Left ventricle myocardium superior (tissue), 1 donor: ENCODE data around the gene HADHA. TPM values are rescaled to one million over a fixed set of nuclear protein-coding genes. Genes with fewer than 3 reads are reported as not detected.

Experiments
- ATAC-seq: fragments of 200-7000 bp; cut with Tn5 transposase; one replicate; pipeline ENCODE4 v1.9.1; 2020; ENCODE audit warnings: mild to moderate bottlenecking, moderate library complexity
- DNase-seq: peaks from one replicate; pipeline ENCODE4 v3.0.0-alpha.2; 2020
- intact Hi-C: fragments of 100-400 bp; cut with micrococcal nuclease; formaldehyde crosslinking; loops from one replicate; pipeline ENCODE4 v1.11.0; 2022
- total RNA-seq: library from RNA; stranded (reverse); fragmentation: NEBNext Ultra II Directional; extraction: Animal tissue kit (Norgen Biotek cat#: 25700); gene quantifications from one replicate; pipeline ENCODE4 v1.2.1, GENCODE V29; 2021
- donor health status: DM: no; HTN: yes; CAD: no; lungs with severe emphysema.

Gene HADHA
- total RNA-seq, 1 donor from 2014 or later = 800 TPM

DNA sequence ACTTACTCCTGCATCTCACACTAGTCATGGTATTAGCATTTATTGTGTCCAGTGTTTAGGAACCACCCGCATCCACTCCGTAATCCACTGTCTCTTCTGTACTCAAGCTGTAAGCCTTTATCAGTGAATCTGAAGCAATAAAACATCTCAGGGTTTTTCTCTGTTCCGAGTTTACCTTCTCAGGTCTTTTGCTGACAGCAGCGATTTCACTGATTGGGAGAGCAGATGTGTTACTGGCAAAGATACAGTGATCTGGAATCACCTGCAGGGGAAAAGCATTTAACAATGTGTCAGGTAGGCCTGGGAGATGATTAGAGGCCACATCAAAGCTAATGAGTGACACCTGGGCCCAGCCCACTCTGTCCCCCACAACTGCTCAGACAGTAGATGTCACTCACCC is 46.9 kb downstream of the HADHA start:
- intact Hi-C loops = no loop called here
- no peak for ATAC-seq

GRCh38 chr2:26196683-26197418 is 47.6 kb downstream of the HADHA start:
- no peak for DNase-seq
- intact Hi-C loops = no loop called here
- ATAC-seq = peak; percentile 54

More for the DNA sequence above, 46.9 kb downstream of the HADHA start:
- no peak for DNase-seq

GRCh38 chr2:26195040-26195984 is 49.1 kb downstream of the HADHA start:
- no peak for DNase-seq
- ATAC-seq = no peak
- intact Hi-C loops = no loop called here

DNA sequence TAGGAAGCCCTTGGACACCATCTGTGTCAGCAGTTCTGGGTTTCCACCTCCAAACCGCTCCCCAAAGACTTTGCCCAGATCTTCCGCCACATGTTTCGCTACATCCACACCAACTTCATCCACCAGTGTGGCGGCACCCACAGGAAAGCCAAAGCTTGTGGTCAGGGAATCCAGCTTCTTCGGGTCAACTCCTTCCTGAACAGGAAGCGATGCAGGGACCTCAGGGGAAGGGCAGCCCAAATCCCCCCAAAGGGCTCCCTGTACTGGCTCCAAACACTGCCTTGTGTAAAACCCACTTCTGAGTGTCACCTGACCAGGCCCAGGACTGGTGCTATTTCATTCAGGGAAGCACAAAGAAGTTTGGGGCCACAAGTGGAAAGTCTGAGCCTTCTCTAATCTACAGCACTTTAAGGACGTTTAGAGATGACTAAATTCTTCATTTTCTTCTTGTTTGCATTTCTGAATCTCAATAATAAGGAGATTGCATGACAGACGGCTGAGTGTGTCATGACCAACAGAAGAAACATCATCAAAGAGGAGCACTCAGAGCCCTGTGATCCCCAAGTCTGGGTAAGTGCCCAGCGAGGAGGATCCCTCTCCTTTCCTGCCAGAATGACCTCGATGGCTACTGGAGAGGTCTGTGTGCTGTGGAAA is 50.7 kb downstream of the HADHA start:
- intact Hi-C loops = no loop called here
- ATAC-seq (no peak), DNase-seq (no peak)

GRCh38 chr2:26191316-26192159 is 52.9 kb downstream of the HADHA start:
- DNase-seq = no peak
- peak; percentile 22 for ATAC-seq
- intact Hi-C loops = no loop called here

DNA sequence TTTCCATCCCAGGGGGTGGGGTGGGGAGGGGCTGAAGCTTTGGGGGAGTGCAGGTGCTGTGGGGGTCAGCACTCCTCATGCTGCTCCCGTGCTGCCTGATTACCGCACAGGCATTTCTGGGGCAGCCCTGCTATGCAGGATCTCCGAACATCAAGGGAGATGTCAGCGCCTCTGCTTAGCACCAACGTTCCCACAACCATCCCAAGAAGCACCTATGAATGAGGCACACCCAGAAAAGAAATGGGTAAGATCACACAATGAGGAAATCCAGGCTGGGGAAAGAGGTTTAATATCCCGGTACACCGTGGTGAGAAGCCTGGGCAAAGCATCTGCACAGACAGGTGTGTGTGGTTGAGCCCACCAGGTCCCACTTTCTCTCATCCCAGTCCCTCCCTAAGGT is 54.1 kb downstream of the HADHA start:
- no peak for DNase-seq

GRCh38 chr2:26189751-26190150 is 54.7 kb downstream of the HADHA start:
- ATAC-seq (peak; percentile 4), DNase-seq (no peak)
- intact Hi-C loops = no loop called here

More for the DNA sequence above, 54.1 kb downstream of the HADHA start:
- ATAC-seq = no peak
- intact Hi-C loops = no loop called here

- intact Hi-C loops = no loop called here
- ATAC-seq (no peak), DNase-seq (no peak)
Measured at GRCh38 chr2:26189123-26189522, 55.3 kb downstream of the HADHA start.

- intact Hi-C loops = no loop called here
Measured at GRCh38 chr2:26187537-26188104, 56.8 kb downstream of the HADHA start.

DNA sequence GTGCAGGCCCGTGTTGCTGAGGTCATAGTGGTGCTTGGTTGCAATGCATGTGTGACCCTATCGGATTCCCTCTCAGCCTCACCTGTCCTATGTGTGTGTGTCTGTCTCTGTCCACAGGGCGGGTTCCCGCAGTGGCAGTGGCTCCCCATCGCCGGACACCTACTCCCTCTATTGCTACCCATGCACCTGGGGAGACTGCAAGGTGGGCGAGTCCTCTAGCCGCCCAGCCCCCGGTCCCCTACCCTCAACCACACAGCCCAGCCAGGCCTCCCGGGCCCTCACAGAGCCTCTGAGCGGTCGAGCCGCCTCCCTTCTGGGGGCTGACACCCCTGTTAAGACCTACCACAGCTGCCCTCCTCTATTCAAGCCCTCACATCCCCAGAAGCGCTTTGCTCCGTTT is 57.3 kb downstream of the HADHA start:
- ATAC-seq = no peak
- no peak for DNase-seq
- intact Hi-C loops = no loop called here

More at GRCh38 chr2:26187537-26188104, 56.8 kb downstream of the HADHA start:
- no peak for DNase-seq
- no peak for ATAC-seq

- ATAC-seq (no peak), DNase-seq (no peak)
- intact Hi-C loops = no loop called here
Measured at GRCh38 chr2:26185954-26186770, 58.3 kb downstream of the HADHA start.

DNA sequence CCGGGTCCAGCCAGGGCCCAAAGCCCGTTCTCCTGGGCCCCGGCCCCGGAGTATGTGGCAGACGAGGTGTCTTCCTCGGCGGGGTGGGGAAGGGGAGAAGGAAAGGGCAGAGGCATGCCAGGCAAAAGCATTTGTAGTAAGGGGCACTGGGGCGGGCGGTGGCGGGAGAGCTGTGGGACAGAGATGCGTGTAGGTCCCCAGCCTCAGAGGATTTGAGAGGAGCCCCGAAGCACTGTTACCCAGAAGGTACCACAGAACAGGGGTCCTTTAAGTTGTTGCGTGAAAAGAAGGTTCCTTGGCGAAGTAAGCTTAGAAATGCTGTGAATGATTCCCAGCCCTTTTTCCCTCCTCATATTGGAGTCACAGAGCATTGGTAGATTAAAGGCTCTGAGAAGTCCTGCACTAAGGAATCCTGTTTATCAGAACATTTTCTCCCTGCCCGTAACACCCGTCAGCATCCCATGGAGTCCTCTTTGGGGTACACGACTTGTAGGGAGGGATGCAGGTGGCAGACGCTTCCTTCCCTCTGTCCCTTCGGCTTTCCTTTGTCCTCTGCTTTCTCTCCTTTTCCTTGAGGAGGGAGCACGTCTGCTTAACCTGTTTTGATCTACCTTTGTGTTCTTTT is 59.0 kb downstream of the HADHA start:
- DNase-seq (no peak), ATAC-seq (no peak)
- intact Hi-C loops = no loop called here

GRCh38 chr2:26184555-26185303 is 59.7 kb downstream of the HADHA start:
- peak; percentile 94 for DNase-seq
- intact Hi-C loops = no loop called here
- ATAC-seq = peak; percentile 86

GRCh38 chr2:26184121-26184520 is 60.3 kb downstream of the HADHA start:
- ATAC-seq (no peak), DNase-seq (no peak)
- intact Hi-C loops = no loop called here

GRCh38 chr2:26182887-26183630 is 61.4 kb downstream of the HADHA start:
- ATAC-seq = no peak
- intact Hi-C loops = no loop called here
- DNase-seq = no peak

- intact Hi-C loops = no loop called here
- DNase-seq (no peak), ATAC-seq (no peak)
Measured at GRCh38 chr2:26182441-26182840, 62.0 kb downstream of the HADHA start.
